Measurements from ENCODE around the gene IPO4. TPM values are rescaled to one million over a fixed set of nuclear protein-coding genes. Genes with fewer than 3 reads are reported as not detected.

The IPO4 gene
- total RNA-seq, 1 experiment from 2014 or later: 102 TPM

- H3K4me1 ChIP-seq (ENCODE audit: control insufficient read depth in 1 of 2, insufficient read depth in 2 of 2, low read length in 2 of 2): peaks cover 15 to 21% of the 10 kb centered on the region in 2 experiments
- no peaks in the 10 kb centered on the region for H3K27me3 ChIP-seq (ENCODE audit: insufficient read depth, low read length)
- H3K4me2 ChIP-seq (ENCODE audit: low read length): no peak overlapping the region
- H3K36me3 ChIP-seq (ENCODE audit: control insufficient read depth in 1 of 2, insufficient read depth in 2 of 2, low read length in 2 of 2): peaks cover 25 to 43% of the 10 kb centered on the region in 2 experiments; a peak in 3 of 4 replicates
- H3K4me3 ChIP-seq (replicated peaks in 1 of 2; ENCODE audit: low read depth in 1 of 2, low read length in 2 of 2): no peak overlapping the region
- no peaks in the 10 kb centered on the region for H3K9me2 ChIP-seq (ENCODE audit: insufficient read depth)
- no peak overlapping the region for H2AFZ ChIP-seq (ENCODE audit: low read depth, low read length, poor library complexity, severe bottlenecking)
- ATAC-seq: no peak
- TF ChIP-seq CBX3 (IDR thresholded peaks at IDR 0.05; ENCODE audit: low read depth) (no peak), POLR2AphosphoS5 (IDR thresholded peaks at IDR 0.05; ENCODE audit: low read depth, low read length) (no peak), EZH2phosphoT487 (IDR thresholded peaks at IDR 0.05; ENCODE audit: borderline replicate concordance) (no peak), EGR1 (IDR thresholded peaks at IDR 0.05; ENCODE audit: low read depth) (no peak), POLR2A (IDR thresholded peaks at IDR 0.05; ENCODE audit: borderline replicate concordance, extremely low read depth, insufficient read depth, insufficient read length) (no peak), SRF (IDR thresholded peaks at IDR 0.05; ENCODE audit: low read depth) (no peak), FOSL1 (IDR thresholded peaks at IDR 0.05; ENCODE audit: low read depth) (no peak), CTCF (IDR thresholded peaks at IDR 0.05 in 2 of 3, conservative IDR thresholded peaks at IDR 0.05 in 1 of 3; ENCODE audit: borderline replicate concordance in 1 of 3, insufficient read depth in 1 of 3, low read depth in 2 of 3, low read length in 2 of 3) (no peak), MAX (IDR thresholded peaks at IDR 0.05) (no peak), YY1 (IDR thresholded peaks at IDR 0.05; ENCODE audit: extremely low read depth, insufficient replicate concordance, low read depth, low read length) (no peak), CEBPB (IDR thresholded peaks at IDR 0.05; ENCODE audit: low read depth) (no peak), ZFX (IDR thresholded peaks at IDR 0.05) (no peak)
- no peaks in the 10 kb centered on the region for H4K20me1 ChIP-seq (ENCODE audit: insufficient read depth)
- no peak for DNase-seq (ENCODE audit: low read depth, low spot score)
- RAD21 ChIA-PET (ENCODE audit: low non-redundant PET in 1 of 2, low total read pairs in 2 of 2, uncharacterized antibody in 2 of 2, unreplicated experiment in 2 of 2): no interaction called here
- H3K27ac ChIP-seq (ENCODE audit: low read depth, low read length): no peak overlapping the region
- no peak overlapping the region for H3K9ac ChIP-seq (ENCODE audit: low read length)
- POLR2A ChIA-PET: no interaction called here
- CTCF ChIA-PET: no interaction called here
- no TSS peak for BruUV-seq (replicated peaks)
- intact Hi-C loops (cut with micrococcal nuclease): no loop called here
- no peaks in the 10 kb centered on the region for H3K79me2 ChIP-seq (ENCODE audit: insufficient read depth, low read length)
- no peaks in the 10 kb centered on the region for H3K9me3 ChIP-seq (ENCODE audit: control insufficient read depth in 1 of 2, insufficient read depth in 1 of 2, low read depth in 1 of 2, low read length in 2 of 2)
These were observed 31.3 kb downstream of the IPO4 start for GRCh38 chr14:24157331-24157730.
